Gastroesophageal sphincter (tissue), 3 donors: ENCODE data around the gene FCER2.

Experiments used
- POLR2AphosphoS5 ChIP-seq: sonication (generic); formaldehyde crosslinking; IDR thresholded peaks from one replicate; pipeline ENCODE4 v1.6.1; 2017; ENCODE audit warnings: antibody characterized with exemption
- TF ChIP-seq, protein P1 (sequence below), 4 experiments: fragments of 200-600 bp in 2 of 4; fragments of 450-650 bp in 2 of 4; sonication (generic) in 1 of 4; IDR thresholded peaks; one replicate each; pipeline ENCODE4 v1.5.1; 2017 to 2019; ENCODE audit warnings: antibody characterized with exemption in 4 of 4, mild to moderate bottlenecking in 2 of 4, moderate library complexity in 2 of 4

DNA sequence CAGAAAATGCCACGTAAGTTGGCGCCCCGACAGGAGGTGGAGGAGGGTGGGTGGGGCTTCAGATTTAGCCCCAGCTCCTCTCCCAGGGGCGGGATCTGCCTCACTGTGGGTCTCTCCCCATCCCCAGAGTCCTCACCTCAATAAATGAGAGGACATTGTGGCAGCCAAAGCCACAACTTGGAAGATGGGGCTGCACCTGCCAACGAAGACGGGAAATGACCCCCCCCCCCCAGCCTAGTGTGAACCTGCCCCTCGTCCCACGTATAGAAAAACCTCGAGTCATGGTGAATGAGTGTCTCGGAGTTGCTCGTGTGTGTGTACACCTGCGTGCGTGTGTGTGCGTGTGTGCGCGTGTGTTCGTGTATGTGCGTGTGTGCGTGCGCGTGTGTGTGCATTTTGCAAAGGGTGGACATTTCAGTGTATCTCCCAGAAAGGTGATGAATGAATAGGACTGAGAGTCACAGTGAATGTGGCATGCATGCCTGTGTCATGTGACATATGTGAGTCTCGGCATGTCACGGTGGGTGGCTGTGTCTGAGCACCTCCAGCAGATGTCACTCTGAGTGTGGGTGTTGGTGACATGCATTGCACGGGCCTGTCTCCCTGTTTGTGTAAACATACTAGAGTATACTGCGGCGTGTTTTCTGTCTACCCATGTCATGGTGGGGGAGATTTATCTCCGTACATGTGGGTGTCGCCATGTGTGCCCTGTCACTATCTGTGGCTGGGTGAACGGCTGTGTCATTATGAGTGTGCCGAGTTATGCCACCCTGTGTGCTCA lies 22.8 kb downstream of the FCER2 start:
- TF ChIP-seq, protein P1, sequence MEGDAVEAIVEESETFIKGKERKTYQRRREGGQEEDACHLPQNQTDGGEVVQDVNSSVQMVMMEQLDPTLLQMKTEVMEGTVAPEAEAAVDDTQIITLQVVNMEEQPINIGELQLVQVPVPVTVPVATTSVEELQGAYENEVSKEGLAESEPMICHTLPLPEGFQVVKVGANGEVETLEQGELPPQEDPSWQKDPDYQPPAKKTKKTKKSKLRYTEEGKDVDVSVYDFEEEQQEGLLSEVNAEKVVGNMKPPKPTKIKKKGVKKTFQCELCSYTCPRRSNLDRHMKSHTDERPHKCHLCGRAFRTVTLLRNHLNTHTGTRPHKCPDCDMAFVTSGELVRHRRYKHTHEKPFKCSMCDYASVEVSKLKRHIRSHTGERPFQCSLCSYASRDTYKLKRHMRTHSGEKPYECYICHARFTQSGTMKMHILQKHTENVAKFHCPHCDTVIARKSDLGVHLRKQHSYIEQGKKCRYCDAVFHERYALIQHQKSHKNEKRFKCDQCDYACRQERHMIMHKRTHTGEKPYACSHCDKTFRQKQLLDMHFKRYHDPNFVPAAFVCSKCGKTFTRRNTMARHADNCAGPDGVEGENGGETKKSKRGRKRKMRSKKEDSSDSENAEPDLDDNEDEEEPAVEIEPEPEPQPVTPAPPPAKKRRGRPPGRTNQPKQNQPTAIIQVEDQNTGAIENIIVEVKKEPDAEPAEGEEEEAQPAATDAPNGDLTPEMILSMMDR (IDR thresholded peaks at IDR 0.05): no peak
- TF ChIP-seq POLR2AphosphoS5: no peak
